Stimulated activated naive CD8-positive, alpha-beta T cell treated with anti-CD3 and anti-CD28 coated beads, Interleukin-15, amount 100 ng/mL, for 72 hours (primary cell): Measurements from ENCODE around the gene SCARF2.
A peak's percentile ranks its signal among the peaks of the same experiment; 100 is the strongest.
"Not testable (repeated sequence)": the region's sequence is repeated elsewhere in the genome, so short reads cannot be mapped to it uniquely, and the experiment has no call there.

Experiments
- ATAC-seq: fragments of 150-1000 bp; cut with Tn5 transposase; 2 replicates; pipeline ENCODE4 v1.10.0; 2021; ENCODE audit warnings: mild to moderate bottlenecking, moderate library complexity
- DNase-seq, 2 donors: peaks; one replicate each; pipeline ENCODE4 v3.0.0; 2021 to 2022
- H3K27ac Mint-ChIP-seq, 2 donors: one replicate each; pipeline ENCODE4 v1.8.0; 2022; ENCODE audit warnings: mild to moderate bottlenecking in 2 of 2, mixed read lengths in 2 of 2, moderate library complexity in 2 of 2
- H3K27me3 Mint-ChIP-seq: one replicate; pipeline ENCODE4 v1.8.0; 2022; ENCODE audit warnings: mixed read lengths
- H3K4me1 Mint-ChIP-seq: one replicate; pipeline ENCODE4 v1.8.0; 2022; ENCODE audit warnings: mild to moderate bottlenecking, mixed read lengths
- H3K4me3 Mint-ChIP-seq, 2 donors: one replicate each; pipeline ENCODE4 v1.8.0; 2022; ENCODE audit warnings: mild to moderate bottlenecking in 2 of 2, mixed read lengths in 2 of 2, moderate library complexity in 1 of 2
- H3K9me3 Mint-ChIP-seq, 2 donors: one replicate each; pipeline ENCODE4 v1.8.0; 2022; ENCODE audit warnings: mixed read lengths in 2 of 2

SCARF2 gene

DNA sequence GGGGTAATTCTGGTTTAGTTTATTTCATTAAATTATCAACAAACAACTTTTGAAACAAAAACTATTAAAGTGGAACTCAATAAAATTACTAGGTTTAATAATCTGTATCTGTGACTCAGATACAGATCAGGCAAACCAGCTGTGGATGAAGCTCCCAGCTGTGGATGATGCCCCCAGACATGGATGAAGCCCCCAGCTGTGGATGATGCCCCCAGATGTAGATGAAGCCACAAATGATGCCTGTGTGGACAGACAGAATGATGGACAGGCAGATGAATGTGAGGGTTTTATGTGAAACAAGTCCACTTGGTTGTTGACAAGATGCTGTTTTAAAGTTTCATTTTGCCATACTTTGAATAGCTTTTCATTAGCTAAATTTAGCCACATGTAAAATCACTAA is 49.4 kb downstream of the SCARF2 start:
- DNase-seq, result no peak
- H3K4me3 Mint-ChIP-seq, result no peak overlapping the region
- no peak for ATAC-seq
- no peak overlapping the region for H3K27ac Mint-ChIP-seq
- no peaks in the 10 kb centered on the region for H3K27me3 Mint-ChIP-seq
- H3K9me3 Mint-ChIP-seq, result no peaks in the 10 kb centered on the region
- no peaks in the 10 kb centered on the region for H3K4me1 Mint-ChIP-seq

DNA sequence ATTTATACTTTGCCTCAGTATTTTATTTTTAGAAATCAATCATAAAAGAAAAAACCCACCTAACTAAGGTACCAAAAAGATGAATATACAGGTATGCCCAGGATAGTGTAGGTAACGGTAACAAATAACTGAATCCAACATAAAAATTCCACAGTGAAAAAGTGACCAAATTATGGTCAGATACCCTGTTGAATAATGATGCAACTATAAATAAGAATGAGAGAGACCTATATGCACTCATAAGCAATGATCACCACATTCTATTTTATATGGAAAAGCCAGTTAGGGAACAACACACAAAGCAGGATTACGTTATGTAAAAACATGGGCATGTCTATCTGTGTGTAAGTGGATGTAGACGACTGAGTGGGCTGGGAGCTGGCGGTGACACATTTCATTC is 50.7 kb downstream of the SCARF2 start:
- Mint-ChIP-seq H3K4me3 (no peak overlapping the region), H3K27ac (no peak overlapping the region), H3K4me1 (no peaks in the 10 kb centered on the region), H3K27me3 (no peaks in the 10 kb centered on the region), H3K9me3 (no peaks in the 10 kb centered on the region)
- ATAC-seq, result no peak
- no peak for DNase-seq

DNA sequence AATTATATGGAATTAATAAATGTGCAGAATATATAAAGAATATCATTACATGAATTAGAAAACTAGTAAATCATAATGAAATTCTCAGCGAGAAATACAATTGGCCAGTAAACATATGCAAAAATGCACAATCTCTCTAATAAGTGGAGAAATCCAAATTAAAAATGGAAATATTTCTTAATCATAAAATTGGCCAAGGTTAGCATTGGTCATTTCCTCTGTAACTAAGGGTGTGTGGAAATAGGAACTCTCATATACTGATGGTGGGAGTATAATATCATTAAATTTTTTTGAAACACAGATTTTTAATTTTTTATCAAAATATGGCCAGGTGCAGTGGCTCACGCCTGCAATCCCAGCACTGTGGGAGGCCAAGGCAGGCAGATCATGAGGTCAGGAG is 51.3 kb downstream of the SCARF2 start:
- no peak for ATAC-seq
- no peak for DNase-seq
- no peaks in the 10 kb centered on the region for H3K27me3 Mint-ChIP-seq
- no peak overlapping the region for H3K27ac Mint-ChIP-seq
- no peaks in the 10 kb centered on the region for H3K9me3 Mint-ChIP-seq
- no peak overlapping the region for H3K4me3 Mint-ChIP-seq
- H3K4me1 Mint-ChIP-seq, result no peaks in the 10 kb centered on the region

DNA sequence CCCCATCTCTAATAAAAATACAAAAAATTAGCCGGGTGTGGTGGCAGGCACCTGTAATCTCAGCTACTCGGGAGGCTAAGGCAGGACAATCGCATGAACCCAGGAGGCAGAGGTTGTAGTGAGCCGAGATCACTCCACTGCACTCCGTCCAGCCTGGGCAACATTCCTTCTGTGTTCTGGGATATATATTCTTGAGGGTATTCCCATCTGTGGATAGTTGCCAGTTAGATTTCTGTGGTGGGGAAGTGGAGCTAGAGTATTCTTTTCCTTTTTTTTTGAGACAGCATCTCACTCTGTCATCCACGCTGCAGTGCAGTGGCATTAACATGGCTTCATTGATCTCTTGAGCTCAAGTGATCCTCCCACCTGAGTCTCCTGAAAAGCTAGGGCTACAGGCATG is 52.8 kb downstream of the SCARF2 start:
- Mint-ChIP-seq H3K9me3 (no peaks in the 10 kb centered on the region), H3K27ac (no peak overlapping the region), H3K4me3 (no peak overlapping the region), H3K4me1 (no peaks in the 10 kb centered on the region), H3K27me3 (no peaks in the 10 kb centered on the region)
- ATAC-seq, result no peak
- DNase-seq, result no peak

DNA sequence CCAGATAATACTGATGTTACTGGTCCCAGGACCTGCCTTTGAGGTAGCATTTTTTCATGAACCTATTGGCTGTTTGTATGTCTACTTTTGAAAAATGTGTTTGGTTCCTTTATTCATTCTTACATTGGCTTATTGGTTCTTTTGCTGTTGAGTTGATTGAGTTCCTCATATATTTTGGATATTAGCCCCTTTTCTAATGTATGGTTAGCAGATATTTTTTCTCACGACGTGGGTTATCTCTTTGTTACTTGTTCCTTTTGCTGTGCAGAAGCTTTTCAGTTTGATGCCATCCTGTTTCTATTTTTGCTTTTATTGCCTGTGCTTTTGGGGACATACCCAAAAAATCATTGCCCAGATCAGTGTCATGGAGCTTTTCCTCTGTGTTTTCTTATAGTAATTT is 53.5 kb downstream of the SCARF2 start:
- no peak overlapping the region for H3K4me3 Mint-ChIP-seq
- no peaks in the 10 kb centered on the region for H3K9me3 Mint-ChIP-seq
- H3K27me3 Mint-ChIP-seq, result no peaks in the 10 kb centered on the region
- H3K4me1 Mint-ChIP-seq, result no peaks in the 10 kb centered on the region
- ATAC-seq (no peak), DNase-seq (no peak)
- peak overlapping the region in 1 of 2 donors; percentile 7 for H3K27ac Mint-ChIP-seq

DNA sequence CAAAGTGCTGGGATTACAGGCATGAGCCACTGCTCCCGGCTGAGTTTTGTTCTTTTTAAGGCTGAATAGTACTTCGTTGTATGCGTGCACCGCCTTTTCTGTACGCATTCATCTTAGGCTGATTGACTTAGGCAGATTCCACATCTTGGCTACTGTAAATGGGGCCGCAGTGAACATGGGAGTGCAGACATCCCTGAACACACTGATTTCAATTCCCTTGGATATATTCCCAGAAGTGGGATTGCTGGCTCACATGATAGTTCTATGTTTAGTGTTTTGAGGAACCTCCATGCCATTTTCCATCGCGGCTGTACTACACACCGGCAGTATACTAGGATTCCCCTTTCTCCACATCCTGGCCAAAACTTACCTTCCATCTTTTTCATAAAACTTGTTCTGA is 54.1 kb downstream of the SCARF2 start:
- Mint-ChIP-seq H3K4me1 (no peaks in the 10 kb centered on the region), H3K27me3 (no peaks in the 10 kb centered on the region), H3K27ac (no peak overlapping the region), H3K4me3 (no peak overlapping the region), H3K9me3 (no peaks in the 10 kb centered on the region)
- DNase-seq (no peak), ATAC-seq (no peak)

DNA sequence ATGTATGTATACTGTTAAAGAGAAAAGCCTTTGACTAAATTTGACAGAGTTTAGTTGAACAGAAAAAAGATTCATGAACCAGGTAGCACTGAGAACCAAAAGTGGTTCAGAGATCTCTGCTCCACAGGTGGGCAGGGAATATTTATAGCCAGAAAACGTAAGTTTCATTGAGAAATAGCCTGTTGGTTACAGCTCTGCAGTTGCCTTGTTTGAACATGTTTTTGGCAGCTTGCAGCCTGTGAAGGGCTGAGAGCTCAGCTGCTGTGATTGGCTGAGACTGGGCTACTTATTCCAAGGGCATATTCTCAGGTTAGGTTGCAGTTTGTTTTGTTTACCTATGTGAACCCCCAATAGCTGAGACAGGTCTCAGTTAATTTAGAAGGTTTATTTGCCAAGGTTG is 57.1 kb downstream of the SCARF2 start:
- Mint-ChIP-seq H3K4me1 (no peaks in the 10 kb centered on the region), H3K27me3 (no peaks in the 10 kb centered on the region), H3K27ac (no peak overlapping the region), H3K4me3 (no peak overlapping the region), H3K9me3 (no peaks in the 10 kb centered on the region)
- ATAC-seq, result no peak
- DNase-seq, result no peak

DNA sequence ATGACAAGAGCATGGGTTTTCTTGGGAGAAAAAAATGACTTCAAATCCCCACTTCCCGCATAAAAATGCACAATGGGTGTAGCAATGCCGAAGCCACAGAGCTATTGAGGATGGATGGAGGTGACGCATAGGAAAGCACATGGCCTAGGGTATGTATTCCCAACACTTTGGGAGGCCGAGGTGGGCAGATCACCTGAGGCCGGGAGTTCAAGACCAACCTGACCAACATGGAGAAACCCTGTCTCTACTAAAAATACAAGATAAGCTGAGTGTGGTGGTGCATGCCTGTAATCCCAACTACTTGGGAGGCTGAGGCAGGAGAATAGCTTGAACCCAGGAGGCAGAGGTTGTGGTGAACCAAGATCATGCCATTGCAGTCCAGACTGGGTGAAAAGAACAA is 58.9 kb downstream of the SCARF2 start:
- ATAC-seq, H3K4me1 Mint-ChIP-seq, H3K4me3 Mint-ChIP-seq, H3K27ac Mint-ChIP-seq, H3K27me3 Mint-ChIP-seq, H3K9me3 Mint-ChIP-seq, DNase-seq: not testable (repeated sequence)

DNA sequence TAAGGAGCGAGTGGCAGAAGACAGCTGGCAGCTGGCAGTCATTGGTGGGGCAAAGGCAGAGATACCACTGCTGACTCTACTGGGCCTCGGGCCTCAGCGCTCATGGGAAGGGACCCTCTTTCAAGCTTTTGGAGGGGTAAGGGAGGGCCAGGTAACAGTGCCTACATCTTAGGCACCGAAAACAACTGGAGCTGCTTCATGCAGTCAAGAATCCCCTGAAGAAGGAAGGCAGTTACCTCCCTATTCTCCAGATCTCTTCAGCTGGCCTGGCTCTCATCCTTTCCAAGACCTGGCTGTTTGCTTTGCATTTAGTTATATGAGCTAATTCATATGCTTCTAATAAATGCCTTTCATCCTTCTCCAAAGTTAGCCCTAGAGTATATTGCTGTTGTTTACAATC is 59.5 kb downstream of the SCARF2 start:
- no peak for DNase-seq
- H3K27me3 Mint-ChIP-seq, result no peaks in the 10 kb centered on the region
- no peak for ATAC-seq
- no peak overlapping the region for H3K27ac Mint-ChIP-seq
- no peaks in the 10 kb centered on the region for H3K4me1 Mint-ChIP-seq
- H3K9me3 Mint-ChIP-seq, result no peaks in the 10 kb centered on the region
- H3K4me3 Mint-ChIP-seq, result no peak overlapping the region

DNA sequence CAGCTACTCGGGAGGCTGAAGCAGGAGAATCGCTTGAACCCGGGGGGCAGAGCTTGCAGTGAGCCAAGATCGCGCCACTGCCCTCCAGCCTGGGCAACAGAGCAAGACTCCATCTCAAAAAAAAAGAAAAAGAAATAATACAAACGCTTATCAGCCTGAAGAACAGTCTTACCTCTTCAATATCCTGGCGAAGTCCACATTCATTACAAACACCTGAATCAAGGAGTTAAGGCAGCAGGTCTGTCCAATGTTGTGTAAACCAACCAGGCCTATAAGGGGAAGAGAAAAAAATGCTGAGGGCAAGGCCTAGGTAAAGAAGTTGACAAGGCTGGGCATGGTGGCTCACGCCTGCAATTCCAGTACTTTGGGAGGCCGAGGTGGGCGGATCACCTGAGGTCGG is 60.6 kb downstream of the SCARF2 start:
- peak overlapping the region in 1 of 2 donors; percentile 12 for H3K27ac Mint-ChIP-seq
- H3K4me1 Mint-ChIP-seq, H3K4me3 Mint-ChIP-seq, H3K9me3 Mint-ChIP-seq, H3K27me3 Mint-ChIP-seq, ATAC-seq, DNase-seq: not testable (repeated sequence)

DNA sequence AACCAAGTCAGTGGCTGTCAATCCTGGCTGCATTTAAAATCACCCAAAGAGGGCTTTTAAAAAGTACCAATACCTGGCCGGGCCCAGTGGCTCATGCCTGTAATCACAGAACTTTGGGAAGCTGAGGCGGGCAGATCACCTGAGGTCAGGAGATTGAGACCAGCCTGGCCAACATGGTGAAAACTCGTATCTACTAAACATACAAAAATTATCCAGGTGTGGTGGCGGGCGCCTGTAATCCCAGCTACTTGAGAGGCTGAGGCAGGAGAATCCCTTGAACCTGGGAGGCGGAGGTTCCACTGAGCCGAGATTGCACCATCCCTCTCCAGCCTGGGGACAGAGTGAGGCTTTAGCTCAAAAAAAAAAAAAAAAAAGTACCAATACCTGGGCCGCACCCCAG is 61.3 kb downstream of the SCARF2 start:
- not testable (repeated sequence) for DNase-seq, H3K9me3 Mint-ChIP-seq, ATAC-seq, H3K27me3 Mint-ChIP-seq, H3K27ac Mint-ChIP-seq, H3K4me1 Mint-ChIP-seq, H3K4me3 Mint-ChIP-seq
